ENCODE measurements around the gene GP2.

The GP2 gene

GRCh38 chr16:20327444-20328041 is at the start of gene GP2:
Gene GP2 (minus strand): TSS chr16:20327513. CDS start chr16:20326431, 1,082 bp downstream.
- no peak for DNase-seq

- DNase-seq = no peak
Observed at GRCh38 chr16:20372701-20373100, 45.4 kb upstream of the GP2 start.

GRCh38 chr16:20369452-20370054 is 42.2 kb upstream of the GP2 start:
- DNase-seq = no peak

GRCh38 chr16:20364051-20364450 is 36.7 kb upstream of the GP2 start:
- no peak for DNase-seq

- no peak for DNase-seq
Observed at GRCh38 chr16:20363191-20363590, 35.9 kb upstream of the GP2 start.

GRCh38 chr16:20359997-20360396 is 32.7 kb upstream of the GP2 start:
- DNase-seq = peak in 1 of 51 donors; percentile 0

GRCh38 chr16:20355114-20355782 is 27.9 kb upstream of the GP2 start:
- DNase-seq = no peak

GRCh38 chr16:20353379-20353778 is 26.1 kb upstream of the GP2 start:
- DNase-seq = no peak

GRCh38 chr16:20352615-20353014 is 25.3 kb upstream of the GP2 start, which contains the start of gene UMOD:
Gene UMOD (minus strand): TSS chr16:20352715. CDS start chr16:20350737, 1,978 bp downstream.
- DNase-seq = no peak

GRCh38 chr16:20349615-20350014 is 22.3 kb upstream of the GP2 start:
- no peak for DNase-seq

- DNase-seq = peak in 2 of 51 donors; percentile 1 to 2
Observed at GRCh38 chr16:20348365-20349185, 21.3 kb upstream of the GP2 start.

GRCh38 chr16:20347666-20348364 is 20.5 kb upstream of the GP2 start:
- DNase-seq = no peak

- no peak for DNase-seq
Observed at GRCh38 chr16:20344611-20345010, 17.3 kb upstream of the GP2 start.

GRCh38 chr16:20339744-20340143 is 12.4 kb upstream of the GP2 start:
- DNase-seq = no peak

- no peak for DNase-seq
Observed at GRCh38 chr16:20336955-20337354, 9.6 kb upstream of the GP2 start.

- DNase-seq = no peak
Observed at GRCh38 chr16:20334396-20334795, 7.1 kb upstream of the GP2 start.

GRCh38 chr16:20333120-20333519 is 5.8 kb upstream of the GP2 start:
- no peak for DNase-seq

GRCh38 chr16:20332411-20332810 is 5.1 kb upstream of the GP2 start:
- no peak for DNase-seq

- no peak for DNase-seq
Observed at GRCh38 chr16:20331635-20332034, 4.3 kb upstream of the GP2 start.

- DNase-seq = no peak
Observed at GRCh38 chr16:20329392-20330138, 2.3 kb upstream of the GP2 start.

GRCh38 chr16:20326321-20326720 is 992 bp downstream of the GP2 start:
- DNase-seq = no peak
